Activated CD8-positive, alpha-beta T cell treated with anti-CD3 and anti-CD28 coated beads for 36 hours (primary cell): ENCODE measurements around the gene OR2H2. TPM values are rescaled to one million over a fixed set of nuclear protein-coding genes. Genes with fewer than 3 reads are reported as not detected.

Experiments used
- ATAC-seq: fragments of 200-7000 bp; cut with Tn5 transposase; one replicate; pipeline ENCODE4 v1.10.0; 2021; ENCODE audit warnings: mild to moderate bottlenecking, moderate library complexity
- CTCF ChIA-PET: fragments of 350-600 bp; sonication (Branson Sonifier 250); formaldehyde crosslinking; loops from one replicate; lab custom pipeline; 2021; ENCODE audit warnings: antibody characterized with exemption; lab: Charles Lee
- POLR2A ChIA-PET: fragments of 350-600 bp; sonication (Branson Sonifier 250); formaldehyde crosslinking; loops from one replicate; lab custom pipeline; 2021; ENCODE audit warnings: antibody characterized with exemption; lab: Charles Lee
- DNase-seq: peaks from one replicate; pipeline ENCODE4 v3.0.0-alpha.2; 2020
- H3K27ac Mint-ChIP-seq: one replicate; pipeline ENCODE4 v1.8.0; 2021; ENCODE audit warnings: mild to moderate bottlenecking, mixed read lengths
- H3K27me3 Mint-ChIP-seq: one replicate; pipeline ENCODE4 v1.8.0; 2021; ENCODE audit warnings: mixed read lengths
- H3K36me3 Mint-ChIP-seq: one replicate; pipeline ENCODE4 v1.8.0; 2021; ENCODE audit warnings: low read depth, mixed read lengths
- H3K4me1 Mint-ChIP-seq: one replicate; pipeline ENCODE4 v1.8.0; 2021; ENCODE audit warnings: low read depth, mixed read lengths
- H3K4me3 Mint-ChIP-seq: one replicate; pipeline ENCODE4 v1.8.0; 2021; ENCODE audit warnings: mild to moderate bottlenecking, moderate library complexity, mixed read lengths
- H3K9me3 Mint-ChIP-seq: one replicate; pipeline ENCODE4 v1.8.0; 2021; ENCODE audit warnings: mixed read lengths
- CTCF ChIP-seq: fragments of 200-600 bp; IDR thresholded peaks from one replicate; pipeline ENCODE4 v1.8.0; 2022; ENCODE audit warnings: antibody characterized with exemption, mild to moderate bottlenecking
- intact Hi-C: fragments of 100-400 bp; cut with micrococcal nuclease; formaldehyde crosslinking; loops from one replicate; pipeline ENCODE4 v1.10.0; 2022
- total RNA-seq, 2 experiments: library from RNA; stranded (reverse); gene quantifications; one replicate each; pipeline ENCODE4 v1.2.3, GENCODE V29; 2021

OR2H2 gene
- total RNA-seq, 2 experiments from 2014 or later: not detected

GRCh38 chr6:29633534-29633905, 48.6 kb downstream of the OR2H2 start:
- ChIA-PET CTCF (interaction anchor here (1.9 to 6.3 kb wide), 2 partner anchors 8 to 18 kb away, joined by 5 to 61 read pairs; no protein-coding TSS in a partner anchor), POLR2A (interaction anchor here (0.6 to 1.8 kb wide), 4 partner anchors 14 to 184 kb away, joined by 3 to 6 read pairs (median 4); no protein-coding TSS in a partner anchor)
- H3K4me1 Mint-ChIP-seq: peaks cover 24% of the 10 kb centered on the region
- DNase-seq (no peak), ATAC-seq (no peak)
- H3K27ac Mint-ChIP-seq: peak overlapping the region; percentile 14
- H3K36me3 Mint-ChIP-seq: peaks cover 3% of the 10 kb centered on the region
- peak overlapping the region; percentile 87 for H3K4me3 Mint-ChIP-seq
- peaks cover 6% of the 10 kb centered on the region for H3K27me3 Mint-ChIP-seq
- intact Hi-C loops: no loop called here
- TF ChIP-seq CTCF: no peak
- H3K9me3 Mint-ChIP-seq: no peaks in the 10 kb centered on the region

GRCh38 chr6:29637247-29637646, 52.3 kb downstream of the OR2H2 start:
- no peak overlapping the region for H3K4me3 Mint-ChIP-seq
- intact Hi-C loops: no loop called here
- H3K27ac Mint-ChIP-seq: no peak overlapping the region
- no peak for DNase-seq
- POLR2A ChIA-PET: no interaction called here
- peaks cover 16% of the 10 kb centered on the region for H3K4me1 Mint-ChIP-seq
- H3K9me3 Mint-ChIP-seq: no peaks in the 10 kb centered on the region
- no peak for TF ChIP-seq CTCF
- H3K36me3 Mint-ChIP-seq: no peaks in the 10 kb centered on the region
- CTCF ChIA-PET: interaction anchor here (1.1 to 3.0 kb wide), 3 partner anchors 10 to 16 kb away, joined by 3 to 15 read pairs (median 6); no protein-coding TSS in a partner anchor
- no peak for ATAC-seq
- no peaks in the 10 kb centered on the region for H3K27me3 Mint-ChIP-seq

Other genes with a start within 250 kb of the OR2H2 start
- gene OR5V1, start 216.3 kb upstream of the OR2H2 start, total RNA-seq: not detected
- not detected for gene OR12D3, start 209.8 kb upstream of the OR2H2 start, total RNA-seq
- not detected for gene OR12D2, start 189.5 kb upstream of the OR2H2 start, total RNA-seq
- not detected for gene OR12D1, start 170.2 kb upstream of the OR2H2 start, total RNA-seq
- gene OR10C1, start 145.8 kb upstream of the OR2H2 start, total RNA-seq: not detected
- gene OR11A1, start 128.1 kb upstream of the OR2H2 start, total RNA-seq: not detected
- not detected for gene OR2H1, start 128.0 kb upstream of the OR2H2 start, total RNA-seq
- gene MAS1L, start 97.2 kb upstream of the OR2H2 start, total RNA-seq: not detected
- gene UBD, start 25.4 kb upstream of the OR2H2 start, total RNA-seq: under 1 TPM; 0.50 to 0.67 TPM
- gene GABBR1, start 48.1 kb downstream of the OR2H2 start, total RNA-seq: 10 to 100 TPM; 10.8 to 10.9 TPM
- gene MOG, start 72.0 kb downstream of the OR2H2 start, total RNA-seq: not detected
- not detected for gene ZFP57, start 96.0 kb downstream of the OR2H2 start, total RNA-seq
- gene HLA-F, start 138.3 kb downstream of the OR2H2 start, total RNA-seq: 100 to 1,000 TPM; 172 TPM
- gene HLA-G, start 242.7 kb downstream of the OR2H2 start, total RNA-seq: 1 to 10 TPM; 3.0 to 3.8 TPM